Mesenchymal stem cell (in vitro differentiated cells and primary cell): ENCODE results near the gene PRND.

ENCODE experiments used
- DNase-seq: peaks from one replicate; pipeline ENCODE4 v3.0.0-alpha.2; 2013
- H2AFZ ChIP-seq: one replicate; pipeline ENCODE4 v1.6.1; 2013; ENCODE audit warnings: low read depth, mild to moderate bottlenecking, control low read depth, inconsistent platforms, low read length, moderate library complexity
- H2AK5ac ChIP-seq: 2 replicates; pipeline ENCODE4 v1.6.1; 2013; ENCODE audit warnings: low read length, moderate library complexity, mild to moderate bottlenecking, inconsistent platforms; ENCODE audit not compliant: severe bottlenecking
- H2BK120ac ChIP-seq: one replicate; pipeline ENCODE4 v1.6.1; 2013; ENCODE audit warnings: low read depth, mild to moderate bottlenecking, inconsistent platforms, low read length, moderate library complexity
- H2BK12ac ChIP-seq, 2 experiments: one replicate each; pipeline ENCODE4 v1.6.1; 2013; ENCODE audit warnings: inconsistent platforms in 2 of 2, low read length in 2 of 2, mild to moderate bottlenecking in 2 of 2, moderate library complexity in 2 of 2, control low read depth in 1 of 2
- H2BK15ac ChIP-seq: one replicate; pipeline ENCODE4 v1.6.1; 2013; ENCODE audit warnings: mild to moderate bottlenecking, low read depth, inconsistent platforms; ENCODE audit not compliant: poor library complexity, severe bottlenecking
- H2BK5ac ChIP-seq: 2 replicates; pipeline ENCODE4 v1.6.1; 2013; ENCODE audit warnings: low read depth, mild to moderate bottlenecking, low read length, control low read depth, inconsistent platforms; ENCODE audit not compliant: poor library complexity, severe bottlenecking
- H3K14ac ChIP-seq, 2 experiments: one replicate each; pipeline ENCODE4 v1.6.1; 2013; ENCODE audit warnings: inconsistent platforms in 2 of 2, low read length in 2 of 2, control low read depth in 1 of 2, mild to moderate bottlenecking in 1 of 2, moderate library complexity in 1 of 2
- H3K18ac ChIP-seq, 2 experiments: one replicate each; pipeline ENCODE4 v1.6.1; 2013; ENCODE audit warnings: inconsistent platforms in 2 of 2, low read length in 2 of 2, control low read depth in 1 of 2, low read depth in 1 of 2, mild to moderate bottlenecking in 1 of 2
- H3K23ac ChIP-seq, 2 experiments: one replicate each; pipeline ENCODE4 v1.6.1; 2013; ENCODE audit warnings: inconsistent platforms in 2 of 2, low read length in 2 of 2, mild to moderate bottlenecking in 2 of 2, moderate library complexity in 2 of 2, control low read depth in 1 of 2
- H3K27ac ChIP-seq: 2 replicates; pipeline ENCODE4 v1.5.1; 2013; ENCODE audit warnings: mild to moderate bottlenecking, moderate library complexity, low read length, control low read depth, inconsistent platforms; ENCODE audit not compliant: poor library complexity, severe bottlenecking
- H3K27me3 ChIP-seq, 2 experiments: 2 replicates each; pipeline versions ENCODE4 v1.6.1 to v1.7.0; 2013; ENCODE audit warnings: low read length in 2 of 2, mild to moderate bottlenecking in 2 of 2, moderate library complexity in 2 of 2, control low read depth in 1 of 2, inconsistent platforms in 1 of 2; ENCODE audit not compliant: control insufficient read depth in 1 of 2, insufficient read depth in 1 of 2
- H3K36me3 ChIP-seq, 2 experiments: 2 replicates each; pipeline versions ENCODE4 v1.6.1 to v1.7.0; 2013; ENCODE audit warnings: low read length in 2 of 2, control low read depth in 1 of 2, inconsistent platforms in 1 of 2, low read depth in 1 of 2, mild to moderate bottlenecking in 1 of 2; ENCODE audit not compliant: insufficient read depth in 2 of 2, control insufficient read depth in 1 of 2
- H3K4ac ChIP-seq, 2 experiments: one replicate each; pipeline ENCODE4 v1.6.1; 2013; ENCODE audit warnings: inconsistent platforms in 2 of 2, low read length in 2 of 2, mild to moderate bottlenecking in 2 of 2, moderate library complexity in 2 of 2, control low read depth in 1 of 2, low read depth in 1 of 2
- H3K4me1 ChIP-seq: 2 replicates; pipeline ENCODE4 v1.6.1; 2013; ENCODE audit warnings: low read depth, low read length, control low read depth; ENCODE audit not compliant: control insufficient read depth, insufficient read depth
- H3K4me2 ChIP-seq: 2 replicates; pipeline ENCODE4 v1.6.1; 2013; ENCODE audit warnings: low read length, mild to moderate bottlenecking, inconsistent platforms; ENCODE audit not compliant: poor library complexity, severe bottlenecking
- H3K4me3 ChIP-seq, 2 experiments: 2 replicates each; pipeline versions ENCODE4 v1.5.1 to v1.7.0; 2013; ENCODE audit warnings: low read length in 2 of 2, mild to moderate bottlenecking in 2 of 2, control low read depth in 1 of 2, low read depth in 1 of 2; ENCODE audit not compliant: insufficient read depth in 1 of 2
- H3K79me1 ChIP-seq: replicated peaks from 2 replicates; pipeline ENCODE4 v1.6.1; 2013; ENCODE audit warnings: mild to moderate bottlenecking, control low read depth, low read length, inconsistent platforms; ENCODE audit not compliant: poor library complexity, severe bottlenecking
- H3K9ac ChIP-seq: 2 replicates; pipeline ENCODE4 v1.7.0; 2013; ENCODE audit warnings: mild to moderate bottlenecking, low read length, moderate library complexity
- H3K9me3 ChIP-seq: 2 replicates; pipeline ENCODE4 v1.7.0; 2013; ENCODE audit warnings: mild to moderate bottlenecking, low read length; ENCODE audit not compliant: control insufficient read depth
- H4K8ac ChIP-seq: one replicate; pipeline ENCODE4 v1.6.1; 2013; ENCODE audit warnings: inconsistent platforms, mild to moderate bottlenecking, low read length, moderate library complexity
- H4K91ac ChIP-seq: one replicate; pipeline ENCODE4 v1.6.1; 2013; ENCODE audit warnings: mild to moderate bottlenecking, low read length, inconsistent platforms
- WGBS: methylation state at CpG from one replicate; pipeline ENCODE4 v1.1.7; 2013; ENCODE audit warnings: mixed read lengths; 5-methylcytosine and 5-hydroxymethylcytosine counted together

Gene PRND

GRCh38 chr20:4714818-4715217, 6.9 kb upstream of the PRND start:
- H3K9ac ChIP-seq, result no peak overlapping the region
- peaks cover 4% of the 10 kb centered on the region for H3K9me3 ChIP-seq
- no peak overlapping the region for H2AK5ac ChIP-seq
- H2BK12ac ChIP-seq, result no peak overlapping the region
- H3K79me1 ChIP-seq, result no peaks in the 10 kb centered on the region
- peaks cover 2 to 23% of the 10 kb centered on the region in 2 experiments for H3K27me3 ChIP-seq
- H2BK120ac ChIP-seq, result no peak overlapping the region
- H3K36me3 ChIP-seq, result no peaks in the 10 kb centered on the region
- WGBS, result 63% methylated on average over 1 of the region's 1 CpG
- H2BK15ac ChIP-seq, result no peak overlapping the region
- H3K27ac ChIP-seq, result no peak overlapping the region
- no peak for DNase-seq
- H3K4me3 ChIP-seq, result no peak overlapping the region
- H3K14ac ChIP-seq, result no peak overlapping the region
- H3K23ac ChIP-seq, result no peak overlapping the region
- H3K4me2 ChIP-seq, result no peak overlapping the region
- no peak overlapping the region for H3K18ac ChIP-seq
- no peak overlapping the region for H4K91ac ChIP-seq
- no peak overlapping the region for H2AFZ ChIP-seq
- no peak overlapping the region for H3K4ac ChIP-seq
- no peak overlapping the region for H4K8ac ChIP-seq
- H3K4me1 ChIP-seq, result no peaks in the 10 kb centered on the region
- H2BK5ac ChIP-seq, result no peak overlapping the region

GRCh38 chr20:4717816-4718570, 3.7 kb upstream of the PRND start:
- WGBS, result 95% methylated on average over 6 of the region's 12 CpGs
- no peak overlapping the region for H3K4ac ChIP-seq
- no peak overlapping the region for H3K4me3 ChIP-seq
- no peak overlapping the region for H4K8ac ChIP-seq
- H2AK5ac ChIP-seq, result no peak overlapping the region
- DNase-seq, result no peak
- no peaks in the 10 kb centered on the region for H3K4me1 ChIP-seq
- no peak overlapping the region for H3K27ac ChIP-seq
- peaks cover 4% of the 10 kb centered on the region for H3K9me3 ChIP-seq
- no peak overlapping the region for H3K18ac ChIP-seq
- no peak overlapping the region for H3K23ac ChIP-seq
- no peaks in the 10 kb centered on the region for H3K36me3 ChIP-seq
- no peak overlapping the region for H3K4me2 ChIP-seq
- H2BK5ac ChIP-seq, result no peak overlapping the region
- H2BK120ac ChIP-seq, result no peak overlapping the region
- H3K79me1 ChIP-seq, result no peaks in the 10 kb centered on the region
- H2BK15ac ChIP-seq, result no peak overlapping the region
- no peak overlapping the region for H4K91ac ChIP-seq
- H3K9ac ChIP-seq, result no peak overlapping the region
- H2AFZ ChIP-seq, result no peak overlapping the region
- peaks cover 0 to 36% of the 10 kb centered on the region in 2 experiments for H3K27me3 ChIP-seq
- no peak overlapping the region for H2BK12ac ChIP-seq
- no peak overlapping the region for H3K14ac ChIP-seq

- Histone ChIP-seq H3K4me1 (no peaks in the 10 kb centered on the region), H3K4me2 (no peak overlapping the region), H2AK5ac (no peak overlapping the region), H3K18ac (no peak overlapping the region), H3K14ac (no peak overlapping the region), H3K4ac (no peak overlapping the region), H4K91ac (no peak overlapping the region), H4K8ac (no peak overlapping the region), H3K36me3 (no peaks in the 10 kb centered on the region), H2BK15ac (no peak overlapping the region), H3K9ac (no peak overlapping the region), H2BK120ac (no peak overlapping the region), H3K27ac (no peak overlapping the region), H2BK5ac (no peak overlapping the region), H2BK12ac (no peak overlapping the region), H3K9me3 (peaks cover 4% of the 10 kb centered on the region), H3K4me3 (no peak overlapping the region), H3K23ac (no peak overlapping the region), H3K27me3 (peaks cover 0 to 26% of the 10 kb centered on the region in 2 experiments), H3K79me1 (no peaks in the 10 kb centered on the region), H2AFZ (no peak overlapping the region)
- WGBS, result 100% methylated on average over 1 of the region's 2 CpGs
- no peak for DNase-seq
Measured at GRCh38 chr20:4719190-4719589, 2.5 kb upstream of the PRND start.

- peak; percentile 69 for DNase-seq
- H3K18ac ChIP-seq, result no peak overlapping the region
- H2BK120ac ChIP-seq, result no peak overlapping the region
- 35% methylated on average over 17 of the region's 18 CpGs for WGBS
- no peak overlapping the region for H2BK15ac ChIP-seq
- H2AFZ ChIP-seq, result no peak overlapping the region
- no peak overlapping the region for H2BK12ac ChIP-seq
- no peak overlapping the region for H3K14ac ChIP-seq
- peak overlapping the region; percentile 88 for H3K9ac ChIP-seq
- H3K4me1 ChIP-seq, result no peaks in the 10 kb centered on the region
- H4K91ac ChIP-seq, result no peak overlapping the region
- peaks cover 4% of the 10 kb centered on the region for H3K9me3 ChIP-seq
- H2BK5ac ChIP-seq, result no peak overlapping the region
- H3K4me3 ChIP-seq, result no peak overlapping the region
- H3K27me3 ChIP-seq, result peaks cover 0 to 21% of the 10 kb centered on the region in 2 experiments
- no peak overlapping the region for H3K4ac ChIP-seq
- no peak overlapping the region for H2AK5ac ChIP-seq
- no peaks in the 10 kb centered on the region for H3K79me1 ChIP-seq
- no peak overlapping the region for H3K27ac ChIP-seq
- H3K36me3 ChIP-seq, result no peaks in the 10 kb centered on the region
- H3K4me2 ChIP-seq, result no peak overlapping the region
- peak overlapping the region; percentile 0 for H4K8ac ChIP-seq
- H3K23ac ChIP-seq, result no peak overlapping the region
Measured at GRCh38 chr20:4720041-4720976, 1.4 kb upstream of the PRND start.
